Ramos (cell line): ENCODE data around the gene DAPP1.
"Not testable (repeated sequence)": the region's sequence is repeated elsewhere in the genome, so short reads cannot be mapped to it uniquely, and the experiment has no call there.

Experiments
- in situ Hi-C: fragments of 300-500 bp; cut with MboI; formaldehyde crosslinking; loops from one replicate; pipeline ENCODE4 v1.14.3; 2022; ENCODE audit warnings: low sequenced_read_pairs; ENCODE audit not compliant: unreplicated experiment

The DAPP1 gene

DNA sequence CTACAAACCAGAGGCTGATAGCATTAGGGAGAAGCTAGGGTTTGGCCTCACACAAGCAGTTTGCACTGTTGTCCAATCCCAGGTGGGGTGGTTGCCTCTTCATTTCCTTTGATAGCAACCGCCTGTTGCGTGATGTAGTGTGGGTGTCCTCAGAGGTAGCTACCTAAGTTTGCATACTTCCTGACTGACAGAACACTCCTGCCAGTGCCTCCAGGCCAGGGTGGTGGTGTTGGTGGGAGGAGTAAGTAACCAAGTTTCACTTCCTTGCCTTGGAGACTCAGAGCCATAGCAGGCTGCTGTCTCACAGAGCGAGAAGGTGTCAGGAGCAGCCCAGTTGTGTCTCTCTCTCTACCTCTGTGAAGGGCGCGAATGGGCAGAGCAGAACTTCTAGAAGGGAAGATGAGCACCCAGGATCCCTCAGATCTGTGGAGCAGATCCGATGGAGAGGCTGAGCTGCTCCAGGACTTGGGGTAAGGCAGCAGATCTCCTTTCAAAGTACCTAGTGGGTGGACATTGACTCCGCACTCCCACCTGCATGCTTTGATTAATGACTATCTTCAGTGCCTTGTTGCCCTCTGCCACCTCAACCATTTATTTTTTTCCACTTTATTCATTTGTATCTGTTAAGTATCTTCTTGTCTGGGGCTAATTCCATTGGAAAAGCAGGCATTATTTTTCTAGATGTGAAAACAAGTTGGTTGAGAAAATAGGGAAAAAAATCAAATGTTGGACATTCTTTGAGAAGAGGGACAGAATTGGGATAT is at the start of gene DAPP1:
TSS of gene DAPP1 (plus strand) at position 283 of the 764 bp plus-strand sequence. CDS start at position 370, 87 bp downstream.
- in situ Hi-C loops: loop anchor here (10.0 to 25.0 kb wide), 2 partner anchors 128 to 729 kb away; partner anchors contain the start of genes ADH5 and DNAJB14

- in situ Hi-C loops: not testable (repeated sequence)
These were observed 45.8 kb upstream of the DAPP1 start for GRCh38 chr4:99770842-99771241.

- in situ Hi-C loops: no loop called here
These were observed 32.7 kb upstream of the DAPP1 start for GRCh38 chr4:99783940-99784339.

GRCh38 chr4:99784842-99785241 is 31.8 kb upstream of the DAPP1 start:
- in situ Hi-C loops: no loop called here

DNA sequence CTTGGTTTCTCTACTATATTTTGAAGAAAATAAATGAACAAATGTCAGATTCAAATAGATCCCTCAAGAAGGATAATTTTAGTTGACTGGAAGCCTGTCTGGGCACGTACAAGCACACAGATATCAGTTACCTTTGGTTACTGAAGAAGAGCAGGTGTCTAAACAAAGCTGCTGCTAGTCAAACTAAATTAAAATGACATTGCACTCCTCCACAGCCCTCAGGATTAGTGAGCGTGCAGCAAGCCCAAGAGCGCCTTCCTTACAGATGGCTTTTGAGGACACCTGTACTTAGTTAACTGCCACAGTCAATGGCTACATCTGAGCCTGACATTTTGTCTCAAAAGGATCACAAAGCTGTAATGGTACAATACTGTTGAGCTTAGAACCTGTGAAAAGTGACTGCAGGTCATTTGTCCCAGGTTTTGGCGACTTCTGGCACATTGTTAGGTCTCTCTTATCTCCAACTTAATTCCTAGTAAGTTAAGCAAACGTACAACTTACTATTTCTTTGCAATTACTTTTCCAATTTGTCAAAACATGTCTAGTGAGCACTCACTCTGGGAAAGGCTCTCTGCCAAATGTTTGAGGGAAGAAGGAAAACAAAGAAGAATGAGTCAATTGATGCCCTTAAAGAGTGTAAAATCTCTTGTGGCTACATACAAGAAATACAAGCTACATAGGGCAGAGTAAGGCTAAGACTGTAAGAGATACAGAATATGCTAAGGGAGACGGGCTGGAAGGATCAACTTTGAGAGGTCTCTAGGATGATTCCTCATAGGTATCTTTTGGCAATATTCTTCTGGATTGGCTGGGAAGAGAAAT is 25.6 kb upstream of the DAPP1 start:
- in situ Hi-C loops: no loop called here

DNA sequence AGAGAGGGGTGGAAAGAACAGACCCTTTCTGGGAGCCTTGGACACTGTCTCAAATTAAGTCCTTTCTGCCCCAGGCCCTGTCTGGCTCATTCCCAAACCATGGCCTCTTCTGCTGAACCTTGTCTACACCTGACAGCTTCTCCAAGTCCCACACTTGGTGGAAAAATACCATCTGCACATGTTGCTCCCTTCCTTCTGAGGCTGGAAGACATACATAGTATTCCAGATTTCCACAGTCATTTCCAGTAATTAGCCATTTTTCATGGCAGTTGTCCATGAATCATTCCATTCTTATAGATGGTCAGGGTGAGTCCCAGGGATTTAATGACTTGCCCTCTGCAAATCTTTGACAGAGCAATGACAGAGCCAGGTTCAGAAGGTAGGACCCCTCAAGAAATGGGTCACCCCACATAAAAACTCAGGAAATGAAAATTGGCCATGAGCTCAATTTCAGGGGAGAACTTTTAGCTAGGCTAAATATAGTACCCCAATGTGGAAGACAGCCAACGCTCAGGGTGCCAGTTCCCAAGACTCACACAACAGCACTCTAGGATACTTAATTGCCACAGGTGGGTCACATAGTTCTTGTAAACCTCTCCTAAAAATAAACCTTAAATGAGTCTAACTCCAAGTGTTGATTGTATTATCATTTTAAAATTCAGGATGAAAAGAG is 16.2 kb upstream of the DAPP1 start:
- in situ Hi-C loops: loop anchor here (25.0 kb wide), 1 partner anchor 713 kb away; the partner anchor contains the start of gene ADH5

- in situ Hi-C loops: loop anchor here (25.0 kb wide), 1 partner anchor 714 kb away; the partner anchor contains the start of gene ADH5
These were observed 15.5 kb upstream of the DAPP1 start for GRCh38 chr4:99801005-99801699.

DNA sequence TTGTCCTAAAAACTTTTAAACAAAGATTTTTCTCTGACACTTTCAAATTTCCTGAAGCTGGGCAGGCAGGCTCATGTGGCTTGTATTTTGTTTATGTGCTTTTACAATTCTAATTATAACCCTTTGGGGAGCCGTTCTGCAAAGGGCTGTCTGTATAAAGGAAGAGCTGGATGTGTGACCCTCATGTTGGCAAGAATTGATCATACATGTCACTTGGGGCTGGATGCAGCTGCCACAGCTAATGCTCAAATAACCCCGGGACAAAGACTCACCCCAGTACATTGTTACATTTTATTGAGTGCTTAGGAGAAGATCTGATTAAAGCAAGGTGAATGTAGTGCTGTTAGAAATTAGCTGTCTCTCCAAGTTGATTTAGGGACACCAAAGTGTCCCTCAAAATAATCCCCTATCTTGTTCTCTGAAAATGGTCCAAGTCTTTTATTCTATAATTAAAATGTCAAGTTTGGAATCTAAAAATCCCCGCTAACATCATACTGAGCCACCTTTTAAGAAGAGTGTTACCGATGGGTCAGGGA is 13.0 kb upstream of the DAPP1 start:
- in situ Hi-C loops: loop anchor here (25.0 kb wide), 1 partner anchor 716 kb away; the partner anchor contains the start of gene ADH5

- in situ Hi-C loops: loop anchor here (5.0 to 25.0 kb wide), 2 partner anchors 244 to 719 kb away; partner anchors contain the start of genes ADH5 and TRMT10A
These were observed 10.1 kb upstream of the DAPP1 start for GRCh38 chr4:99806545-99806944.

- in situ Hi-C loops: loop anchor here (5.0 to 25.0 kb wide), 2 partner anchors 245 to 720 kb away; partner anchors contain the start of genes ADH5 and TRMT10A
These were observed 9.0 kb upstream of the DAPP1 start for GRCh38 chr4:99807666-99808065.

GRCh38 chr4:99808260-99808857 is 8.3 kb upstream of the DAPP1 start:
- in situ Hi-C loops: loop anchor here (5.0 to 25.0 kb wide), 2 partner anchors 246 to 721 kb away; partner anchors contain the start of genes ADH5 and TRMT10A

- in situ Hi-C loops: loop anchor here (5.0 to 25.0 kb wide), 2 partner anchors 247 to 722 kb away; partner anchors contain the start of genes ADH5 and TRMT10A
These were observed 7.3 kb upstream of the DAPP1 start for GRCh38 chr4:99809326-99809725.

DNA sequence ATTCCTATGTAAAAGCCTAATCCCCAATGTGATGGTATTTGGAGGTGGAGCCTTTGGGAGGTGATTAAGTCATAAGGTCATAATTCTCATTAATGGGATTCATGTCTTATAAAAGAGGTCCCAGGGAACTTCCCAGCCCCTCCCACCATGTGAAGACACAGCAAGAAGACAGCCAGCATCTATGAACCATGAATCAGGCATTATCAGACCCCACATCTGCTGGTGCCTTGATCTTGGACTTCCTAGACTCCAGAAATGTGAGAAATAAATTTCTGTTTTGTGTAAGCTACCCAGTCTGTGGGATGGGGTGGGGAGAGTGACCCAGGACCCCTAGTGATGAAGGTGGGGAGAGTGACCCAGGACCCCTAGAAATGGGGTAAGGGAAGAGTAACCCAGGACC is 6.1 kb upstream of the DAPP1 start:
- in situ Hi-C loops: loop anchor here (10.0 to 25.0 kb wide), 2 partner anchors 134 to 723 kb away; partner anchors contain the start of genes ADH5 and DNAJB14

GRCh38 chr4:99811117-99811516 is 5.5 kb upstream of the DAPP1 start:
- in situ Hi-C loops: loop anchor here (10.0 to 25.0 kb wide), 2 partner anchors 134 to 724 kb away; partner anchors contain the start of genes ADH5 and DNAJB14

GRCh38 chr4:99811850-99812249 is 4.8 kb upstream of the DAPP1 start:
- in situ Hi-C loops: loop anchor here (10.0 to 25.0 kb wide), 2 partner anchors 133 to 725 kb away; partner anchors contain the start of genes ADH5 and DNAJB14

- in situ Hi-C loops: loop anchor here (10.0 to 25.0 kb wide), 2 partner anchors 129 to 728 kb away; partner anchors contain the start of genes ADH5 and DNAJB14
These were observed 1.0 kb upstream of the DAPP1 start for GRCh38 chr4:99815597-99816011.

DNA sequence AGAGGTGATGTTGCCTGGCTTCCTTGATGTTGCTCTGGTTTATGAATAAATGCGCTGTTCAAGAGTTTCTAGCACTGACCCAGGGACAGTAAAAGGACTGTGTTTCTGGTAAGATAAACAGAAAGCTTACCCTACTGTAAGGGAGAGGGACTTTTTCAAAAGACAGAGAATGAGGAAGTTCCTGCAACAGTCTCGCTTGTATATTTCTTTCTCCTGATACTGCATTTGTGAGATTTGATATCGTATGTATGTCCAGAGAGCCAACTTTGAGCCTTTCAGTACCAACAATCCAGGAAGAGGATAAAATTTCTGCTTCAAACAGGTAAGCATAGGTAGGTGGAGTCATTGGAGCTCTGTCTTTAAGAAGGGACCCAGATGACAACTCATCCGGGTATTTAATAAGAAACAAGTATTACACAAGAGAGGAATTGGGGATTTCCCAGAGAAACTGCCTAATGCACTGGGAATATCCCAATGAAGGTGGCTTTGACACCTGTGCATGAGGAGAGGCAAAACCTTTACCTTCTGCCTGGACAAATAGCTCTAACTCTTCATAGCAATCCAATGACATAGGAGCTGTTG is 773 bp downstream of the DAPP1 start:
- in situ Hi-C loops: loop anchor here (10.0 to 25.0 kb wide), 2 partner anchors 127 to 730 kb away; partner anchors contain the start of genes ADH5 and DNAJB14

DNA sequence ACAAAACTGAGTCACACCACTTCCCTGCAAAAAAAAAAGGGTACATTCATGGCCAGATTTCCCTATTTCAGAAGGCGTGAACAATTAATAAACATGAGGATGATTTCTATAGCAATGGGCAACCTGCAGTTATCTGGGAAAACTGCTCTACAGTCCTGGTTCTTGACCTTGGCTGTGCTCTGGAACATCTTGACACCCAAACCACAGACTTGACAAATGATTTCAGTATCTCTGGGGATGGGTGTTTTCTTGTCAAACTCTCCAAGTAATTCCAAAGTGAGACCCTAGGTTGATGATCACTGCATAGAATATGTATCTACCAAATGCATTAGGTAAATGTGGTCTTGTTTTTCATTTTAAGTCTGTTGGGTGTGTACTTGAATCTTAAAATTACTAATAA is 2.0 kb downstream of the DAPP1 start:
- in situ Hi-C loops: loop anchor here (10.0 to 25.0 kb wide), 2 partner anchors 126 to 731 kb away; partner anchors contain the start of genes ADH5 and DNAJB14
